GM19351 (cell line): Measurements from ENCODE around the gene TLNRD1.

Experiments
- ATAC-seq: cut with Tn5 transposase; IDR thresholded peaks from one replicate; pipeline ENCODE4 v1.9.1; 2021; ENCODE audit warnings: mild to moderate bottlenecking, moderate library complexity; ENCODE audit not compliant: unreplicated experiment

TLNRD1 gene

GRCh38 chr15:80977627-80978036 lies 23.1 kb upstream of the TLNRD1 start:
- no peak for ATAC-seq

GRCh38 chr15:80978685-80979329 lies 21.9 kb upstream of the TLNRD1 start:
- ATAC-seq = no peak

- no peak for ATAC-seq
Measured at GRCh38 chr15:80979538-80980200, 21.1 kb upstream of the TLNRD1 start.

- peak; percentile 47 for ATAC-seq
Measured at GRCh38 chr15:80982205-80982604, 18.5 kb upstream of the TLNRD1 start.

GRCh38 chr15:80982839-80983238 lies 17.9 kb upstream of the TLNRD1 start:
- no peak for ATAC-seq

GRCh38 chr15:80984856-80985255 lies 15.9 kb upstream of the TLNRD1 start:
- ATAC-seq = no peak

- no peak for ATAC-seq
Measured at GRCh38 chr15:80985981-80986380, 14.7 kb upstream of the TLNRD1 start.

- ATAC-seq = no peak
Measured at GRCh38 chr15:80986487-80986886, 14.2 kb upstream of the TLNRD1 start.

GRCh38 chr15:80988148-80988796 lies 12.5 kb upstream of the TLNRD1 start:
- no peak for ATAC-seq

GRCh38 chr15:80989081-80989517 lies 11.6 kb upstream of the TLNRD1 start:
- ATAC-seq = peak; percentile 2

GRCh38 chr15:80989518-80990478 lies 10.9 kb upstream of the TLNRD1 start, which contains the start of gene MESD:
TSS of gene MESD (minus strand) at chr15:80989819. CDS start at chr15:80989791, 28 bp downstream.
- ATAC-seq = peak; percentile 94

- ATAC-seq = no peak
Measured at GRCh38 chr15:80990955-80991354, 9.8 kb upstream of the TLNRD1 start.

GRCh38 chr15:80991421-80991820 lies 9.3 kb upstream of the TLNRD1 start:
- ATAC-seq = no peak

GRCh38 chr15:80992006-80992405 lies 8.7 kb upstream of the TLNRD1 start:
- ATAC-seq = no peak

- no peak for ATAC-seq
Measured at GRCh38 chr15:80992441-80992840, 8.3 kb upstream of the TLNRD1 start.

- ATAC-seq = no peak
Measured at GRCh38 chr15:80996247-80996646, 4.5 kb upstream of the TLNRD1 start.

- ATAC-seq = no peak
Measured at GRCh38 chr15:80997692-80998091, 3.0 kb upstream of the TLNRD1 start.

GRCh38 chr15:80998251-80998650 lies 2.5 kb upstream of the TLNRD1 start:
- no peak for ATAC-seq

- no peak for ATAC-seq
Measured at GRCh38 chr15:80999623-81000036, 1.1 kb upstream of the TLNRD1 start.

GRCh38 chr15:81000144-81000623 lies 539 bp upstream of the TLNRD1 start:
- no peak for ATAC-seq
